ENCODE measurements around the gene KRTAP10-8.
"Not testable (repeated sequence)": the region's sequence is repeated elsewhere in the genome, so short reads cannot be mapped to it uniquely, and the experiment has no call there.

KRTAP10-8 gene

DNA sequence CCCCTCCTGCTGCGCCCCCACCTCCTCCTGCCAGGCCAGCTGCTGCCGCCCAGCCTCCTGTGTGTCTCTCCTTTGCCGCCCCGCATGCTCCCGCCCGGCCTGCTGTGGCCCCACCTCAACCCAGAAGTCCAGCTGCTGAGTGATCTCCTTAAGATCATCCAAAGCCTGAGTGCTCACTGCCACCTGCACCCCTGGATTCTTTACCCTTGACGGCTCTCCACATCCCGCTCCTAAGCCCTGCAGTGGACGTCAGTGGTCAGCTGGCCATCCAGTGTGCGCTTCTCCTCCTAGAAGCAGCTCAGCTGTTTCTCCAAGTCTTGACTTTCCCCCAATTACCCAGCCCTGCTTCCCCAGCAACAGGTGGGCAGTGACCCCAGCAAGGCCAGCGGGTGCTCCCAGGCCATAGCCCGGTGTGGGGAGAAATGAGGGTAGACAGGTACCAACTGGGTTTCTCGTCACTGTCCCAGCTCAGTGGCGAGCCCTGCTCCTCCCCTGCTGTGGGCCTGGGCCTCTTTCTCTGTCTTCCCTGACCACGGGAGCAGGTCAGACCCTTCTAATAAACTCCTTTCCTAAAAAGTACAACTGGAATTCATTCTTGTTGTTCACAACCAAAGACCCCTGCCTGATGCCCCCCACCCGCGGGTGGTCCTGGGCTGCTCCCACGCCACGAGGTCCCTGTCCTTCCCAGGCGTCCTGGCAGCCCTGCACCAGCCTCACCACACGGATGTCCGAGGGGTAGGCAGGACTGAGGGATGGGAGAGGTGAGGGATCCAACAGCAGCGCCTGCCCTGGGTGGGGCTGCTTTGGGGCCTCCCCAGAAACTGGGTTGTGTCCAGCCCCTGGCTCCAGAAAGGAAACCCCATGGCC lies 10.1 kb upstream of the KRTAP10-8 start:
- in situ Hi-C loops (cut with MboI; ENCODE audit: low sequenced_read_pairs, unreplicated experiment): no loop called here
- TF ChIP-seq, protein P1, sequence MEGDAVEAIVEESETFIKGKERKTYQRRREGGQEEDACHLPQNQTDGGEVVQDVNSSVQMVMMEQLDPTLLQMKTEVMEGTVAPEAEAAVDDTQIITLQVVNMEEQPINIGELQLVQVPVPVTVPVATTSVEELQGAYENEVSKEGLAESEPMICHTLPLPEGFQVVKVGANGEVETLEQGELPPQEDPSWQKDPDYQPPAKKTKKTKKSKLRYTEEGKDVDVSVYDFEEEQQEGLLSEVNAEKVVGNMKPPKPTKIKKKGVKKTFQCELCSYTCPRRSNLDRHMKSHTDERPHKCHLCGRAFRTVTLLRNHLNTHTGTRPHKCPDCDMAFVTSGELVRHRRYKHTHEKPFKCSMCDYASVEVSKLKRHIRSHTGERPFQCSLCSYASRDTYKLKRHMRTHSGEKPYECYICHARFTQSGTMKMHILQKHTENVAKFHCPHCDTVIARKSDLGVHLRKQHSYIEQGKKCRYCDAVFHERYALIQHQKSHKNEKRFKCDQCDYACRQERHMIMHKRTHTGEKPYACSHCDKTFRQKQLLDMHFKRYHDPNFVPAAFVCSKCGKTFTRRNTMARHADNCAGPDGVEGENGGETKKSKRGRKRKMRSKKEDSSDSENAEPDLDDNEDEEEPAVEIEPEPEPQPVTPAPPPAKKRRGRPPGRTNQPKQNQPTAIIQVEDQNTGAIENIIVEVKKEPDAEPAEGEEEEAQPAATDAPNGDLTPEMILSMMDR (IDR thresholded peaks at IDR 0.05; ENCODE audit: borderline replicate concordance, control extremely low read depth, extremely low read depth, insufficient read depth, missing control alignments): no peak
- DNase-seq (ENCODE audit: low spot score): no peak

DNA sequence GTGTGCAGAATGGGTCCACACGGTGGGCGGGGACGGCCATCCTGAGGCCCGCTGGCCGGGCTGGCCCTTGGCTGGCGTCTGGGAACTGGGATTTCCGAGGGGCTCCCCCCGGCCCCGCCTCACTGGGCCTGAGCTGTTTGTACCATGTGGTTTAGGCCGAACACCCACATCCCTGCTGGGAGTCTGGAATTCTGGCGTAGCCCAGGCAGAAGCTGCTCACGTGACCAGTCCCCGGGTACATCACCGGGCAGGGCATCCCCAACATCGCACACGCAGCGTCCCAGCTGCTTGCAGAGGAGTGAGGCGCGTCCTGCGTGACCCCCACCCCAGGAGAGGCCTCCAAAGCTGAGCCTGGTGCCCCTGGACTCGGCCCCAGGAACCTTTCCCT lies 9.4 kb upstream of the KRTAP10-8 start:
- DNase-seq (ENCODE audit: low spot score): no peak
- in situ Hi-C loops (cut with MboI; ENCODE audit: low sequenced_read_pairs, unreplicated experiment): no loop called here
- TF ChIP-seq, protein P1 (IDR thresholded peaks at IDR 0.05; ENCODE audit: borderline replicate concordance, control extremely low read depth, extremely low read depth, insufficient read depth, missing control alignments): no peak

DNA sequence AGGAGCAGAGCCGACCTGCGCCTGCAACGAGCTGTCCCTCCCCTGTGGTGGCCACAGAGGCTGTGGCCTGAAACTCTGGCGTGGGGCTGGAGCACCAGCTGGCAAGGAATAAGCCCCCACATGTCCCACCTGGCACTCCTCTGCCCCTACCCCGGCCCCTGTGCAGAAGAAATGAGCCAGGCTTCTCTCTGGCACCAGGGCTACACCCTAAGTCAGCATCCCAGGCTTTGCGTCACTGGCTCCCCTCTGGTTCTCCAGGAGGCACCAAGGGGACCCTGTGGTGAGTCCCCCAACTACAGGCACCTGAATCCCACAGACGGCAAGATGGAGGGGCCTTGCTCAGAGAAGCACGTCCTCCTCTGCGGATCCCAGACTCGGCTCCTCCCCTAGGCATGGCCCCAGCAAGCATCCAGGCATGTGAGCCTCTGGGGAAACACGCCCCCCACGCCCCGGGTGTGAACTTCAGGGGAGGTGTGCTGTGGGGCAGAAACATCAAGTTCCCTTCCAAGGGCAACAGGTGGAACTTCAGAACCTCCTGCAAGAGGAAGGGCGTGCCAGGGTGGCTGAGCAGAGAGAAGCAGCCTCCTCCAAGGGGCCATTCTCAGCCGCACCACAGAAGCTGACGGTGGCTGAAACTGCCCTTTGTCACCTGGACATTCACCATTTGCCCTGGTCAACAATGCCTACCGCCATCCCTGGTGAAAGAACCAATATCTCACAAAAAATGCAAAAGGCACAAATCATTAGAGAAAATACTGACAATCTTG lies 8.6 kb upstream of the KRTAP10-8 start:
- in situ Hi-C loops (cut with MboI; ENCODE audit: low sequenced_read_pairs, unreplicated experiment): no loop called here
- DNase-seq (ENCODE audit: low spot score): no peak
- TF ChIP-seq, protein P1 (IDR thresholded peaks at IDR 0.05; ENCODE audit: borderline replicate concordance, control extremely low read depth, extremely low read depth, insufficient read depth, missing control alignments): no peak

DNA sequence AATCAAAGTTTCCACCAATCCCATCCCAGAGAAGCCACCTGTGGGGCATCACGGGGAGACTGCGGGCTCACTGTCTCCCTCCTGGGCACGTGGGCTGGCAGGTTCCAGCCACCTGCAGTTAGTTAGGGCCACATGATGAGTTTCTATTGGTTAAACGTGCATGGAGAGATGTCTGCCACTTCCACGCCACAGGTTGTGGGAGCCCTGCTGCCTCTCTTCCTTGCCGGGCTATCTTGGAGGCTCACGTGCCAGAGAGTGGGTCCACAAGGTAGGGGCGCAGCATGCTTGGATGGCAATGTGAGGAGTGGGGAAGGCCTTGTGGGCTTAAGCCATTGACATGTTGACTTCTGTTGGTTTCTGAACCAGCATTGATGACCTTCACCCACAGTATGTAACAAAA lies 8.0 kb upstream of the KRTAP10-8 start:
- in situ Hi-C loops (cut with MboI; ENCODE audit: low sequenced_read_pairs, unreplicated experiment): no loop called here
- TF ChIP-seq, protein P1 (IDR thresholded peaks at IDR 0.05; ENCODE audit: borderline replicate concordance, control extremely low read depth, extremely low read depth, insufficient read depth, missing control alignments): no peak
- no peak for DNase-seq (ENCODE audit: low spot score)

DNA sequence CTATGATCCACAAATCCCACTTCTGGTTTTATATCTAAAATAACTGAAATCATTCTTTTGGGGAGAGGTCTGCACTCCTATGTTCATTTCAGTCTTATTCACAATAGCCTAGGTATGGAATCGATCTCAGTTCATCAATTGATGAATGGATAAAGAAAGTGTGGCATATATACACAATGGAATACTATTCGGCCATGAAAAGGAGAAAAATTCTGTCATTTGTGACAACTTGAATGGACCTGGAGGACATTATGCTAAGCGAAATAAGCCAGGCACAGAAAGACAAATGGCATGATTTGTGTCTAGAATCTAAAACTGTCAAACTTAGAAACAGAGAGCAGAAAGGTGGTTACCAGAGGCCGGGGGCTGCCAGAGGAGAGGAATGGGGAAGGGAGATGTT lies 5.4 kb upstream of the KRTAP10-8 start:
- TF ChIP-seq, protein P1 (IDR thresholded peaks at IDR 0.05; ENCODE audit: borderline replicate concordance, control extremely low read depth, extremely low read depth, insufficient read depth, missing control alignments): no peak
- no peak for DNase-seq (ENCODE audit: low spot score)
- in situ Hi-C loops (cut with MboI; ENCODE audit: low sequenced_read_pairs, unreplicated experiment): no loop called here

DNA sequence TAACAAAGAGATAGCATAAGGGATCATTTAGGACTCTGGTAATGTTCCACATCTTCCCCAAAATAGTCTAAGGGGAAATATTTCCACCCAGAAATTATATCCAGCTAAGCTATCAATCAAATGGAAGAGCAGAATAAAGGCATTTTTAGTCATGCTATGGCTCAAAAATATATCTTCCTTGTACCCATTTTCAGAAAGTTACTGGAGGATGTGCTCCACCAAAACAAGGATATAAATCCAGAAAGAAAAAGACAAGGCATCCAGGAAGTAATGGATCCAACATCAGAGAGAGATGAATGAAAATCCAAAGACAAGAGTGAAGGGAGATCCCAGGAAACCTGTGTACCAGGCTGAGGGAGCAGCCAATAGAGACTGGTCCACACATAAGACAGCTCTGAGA lies 2.7 kb upstream of the KRTAP10-8 start:
- no peak for DNase-seq (ENCODE audit: low spot score)
- TF ChIP-seq, protein P1 (IDR thresholded peaks at IDR 0.05; ENCODE audit: borderline replicate concordance, control extremely low read depth, extremely low read depth, insufficient read depth, missing control alignments): no peak
- in situ Hi-C loops (cut with MboI; ENCODE audit: low sequenced_read_pairs, unreplicated experiment): no loop called here

DNA sequence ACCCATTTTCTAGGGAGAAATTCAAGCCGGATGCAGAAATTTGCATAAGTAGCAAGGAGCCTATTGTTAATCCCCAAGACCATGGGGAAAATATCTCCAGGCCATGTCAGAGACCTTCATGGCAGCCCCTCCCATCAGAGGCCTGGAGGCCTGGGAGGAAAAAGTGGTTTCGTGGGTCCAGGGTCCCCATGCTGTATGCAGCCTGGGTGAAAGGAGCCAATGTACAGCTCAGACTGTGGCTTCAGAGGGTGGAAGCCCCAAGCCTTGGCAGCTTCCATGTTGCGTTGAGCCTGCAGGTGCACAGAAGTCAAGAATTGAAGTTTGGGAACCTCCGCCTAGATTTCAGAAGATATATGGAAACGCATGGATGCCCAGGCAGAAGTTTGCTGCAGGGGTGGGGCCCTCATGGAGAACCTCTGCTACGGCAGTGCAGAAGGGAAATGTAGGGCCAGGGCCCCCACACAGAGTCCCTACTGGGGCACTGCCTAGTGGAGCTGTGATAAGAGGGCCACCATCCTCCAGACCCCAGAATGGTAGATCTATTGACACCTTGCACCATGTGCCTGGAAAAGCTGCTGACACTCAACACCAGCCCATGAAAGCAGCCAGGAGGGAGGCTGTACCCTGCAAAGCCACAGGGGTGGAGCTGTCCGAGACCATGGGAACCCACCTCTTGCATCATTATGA lies 1.6 kb upstream of the KRTAP10-8 start:
- in situ Hi-C loops (cut with MboI; ENCODE audit: low sequenced_read_pairs, unreplicated experiment); DNase-seq (ENCODE audit: low spot score): not testable (repeated sequence)
